HG02852 (cell line): ENCODE data around the gene EPB41L5.
A peak's percentile ranks its signal among the peaks of the same experiment; 100 is the strongest.
"Not testable (repeated sequence)": the region's sequence is repeated elsewhere in the genome, so short reads cannot be mapped to it uniquely, and the experiment has no call there.

Source experiments
- ATAC-seq: cut with Tn5 transposase; IDR thresholded peaks from one replicate; pipeline ENCODE4 v1.9.1; 2021; ENCODE audit warnings: mild to moderate bottlenecking, moderate library complexity; ENCODE audit not compliant: unreplicated experiment

Gene EPB41L5

GRCh38 chr2:120140866-120141265 lies 128.0 kb downstream of the EPB41L5 start:
- no peak for ATAC-seq

GRCh38 chr2:120141300-120142069 lies 128.6 kb downstream of the EPB41L5 start:
- ATAC-seq = no peak

- ATAC-seq = no peak
Measured at GRCh38 chr2:120142528-120143219, 129.8 kb downstream of the EPB41L5 start.

DNA sequence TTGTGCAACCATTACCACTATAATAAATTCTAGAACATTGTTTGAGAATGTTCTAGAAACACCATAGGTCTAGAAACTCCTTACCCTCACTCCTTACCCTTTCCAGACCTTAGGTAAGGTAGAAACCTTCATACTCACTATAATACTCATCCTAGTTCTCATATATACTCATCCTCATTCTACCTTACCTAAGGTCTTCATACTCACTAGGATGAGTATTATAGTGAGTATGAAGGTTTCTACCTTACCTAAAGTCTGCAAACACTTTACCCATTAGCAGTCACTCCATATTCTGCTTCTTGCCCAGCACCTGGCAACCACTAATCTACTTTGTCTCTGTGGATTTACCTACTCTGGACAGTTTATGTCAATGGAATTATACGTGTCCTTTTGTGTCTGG lies 135.4 kb downstream of the EPB41L5 start:
- no peak for ATAC-seq

DNA sequence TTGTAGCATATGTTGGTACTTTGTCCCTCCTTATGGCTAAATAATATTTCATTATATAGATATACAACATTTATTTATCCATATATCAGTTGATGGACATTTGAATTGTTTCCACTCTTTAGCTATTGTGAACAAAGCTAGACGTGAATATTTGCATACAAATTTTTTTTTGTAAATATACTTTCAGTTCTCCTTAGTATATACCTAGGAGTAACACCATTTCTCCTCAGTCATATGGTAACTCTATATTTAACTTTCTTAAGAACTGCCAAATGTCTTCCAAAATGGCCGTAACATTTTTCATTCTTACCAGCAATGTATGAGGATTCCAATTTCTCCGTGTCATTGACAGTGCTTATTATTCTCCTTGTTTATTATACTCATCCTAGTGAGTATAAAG lies 135.8 kb downstream of the EPB41L5 start:
- no peak for ATAC-seq

GRCh38 chr2:120149406-120149805 lies 136.5 kb downstream of the EPB41L5 start:
- no peak for ATAC-seq

GRCh38 chr2:120150040-120150482 lies 137.2 kb downstream of the EPB41L5 start:
- no peak for ATAC-seq

DNA sequence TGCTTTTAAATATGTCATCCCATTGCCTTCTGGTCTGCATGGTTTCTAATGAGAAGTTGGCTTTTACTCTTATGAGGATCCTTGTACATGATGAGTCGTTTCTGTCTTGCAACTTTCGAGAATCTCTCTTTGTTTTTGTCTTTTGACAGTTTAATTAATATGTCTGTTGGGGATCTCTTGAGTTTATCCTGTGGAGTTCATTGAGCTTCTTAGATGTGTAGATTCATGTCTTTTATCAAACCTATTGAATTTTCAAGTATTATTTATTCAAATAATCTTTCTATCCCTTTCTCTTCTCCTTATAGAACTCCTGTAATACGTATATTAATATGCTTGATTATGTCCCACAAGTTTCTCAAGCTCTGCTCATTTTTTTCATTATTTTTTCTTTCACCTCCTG lies 142.4 kb downstream of the EPB41L5 start:
- no peak for ATAC-seq

DNA sequence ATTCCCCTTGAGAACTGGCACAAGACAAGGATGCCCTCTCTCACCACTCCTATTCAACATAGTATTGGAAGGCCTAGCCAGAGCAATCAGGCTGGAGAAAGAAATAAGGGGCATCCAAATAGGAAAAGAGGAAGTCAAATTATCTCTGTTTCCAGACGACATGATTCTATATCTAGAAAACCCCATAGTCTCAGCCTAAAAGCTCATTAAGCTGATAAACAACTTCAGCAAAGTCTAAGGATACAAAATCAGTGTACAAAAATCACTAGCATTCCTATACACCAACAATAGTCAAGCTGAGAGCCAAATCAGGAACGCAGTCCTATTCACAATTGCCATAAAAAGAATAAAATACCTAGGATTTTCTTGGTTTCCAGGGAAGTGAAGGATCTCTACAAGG lies 145.8 kb downstream of the EPB41L5 start:
- ATAC-seq = not testable (repeated sequence)

DNA sequence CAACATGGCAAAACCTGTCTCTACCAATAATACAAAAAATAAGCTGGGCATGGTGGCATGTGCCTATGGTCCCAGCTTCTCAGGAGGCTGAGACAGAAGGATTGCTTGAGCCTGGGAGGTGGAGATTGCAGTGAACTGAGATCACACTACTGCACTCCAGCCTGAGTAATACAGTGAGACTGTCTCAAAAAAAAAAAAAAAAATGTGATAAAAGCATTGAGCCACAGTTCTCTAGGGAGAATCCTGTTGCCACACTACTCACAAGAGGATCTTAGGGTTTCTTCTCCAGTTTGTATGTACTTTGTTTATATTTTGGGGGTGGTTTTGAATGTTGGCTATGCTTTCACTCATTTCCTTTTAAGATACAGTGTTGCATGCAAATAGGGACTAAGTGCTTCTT lies 148.3 kb downstream of the EPB41L5 start:
- no peak for ATAC-seq

DNA sequence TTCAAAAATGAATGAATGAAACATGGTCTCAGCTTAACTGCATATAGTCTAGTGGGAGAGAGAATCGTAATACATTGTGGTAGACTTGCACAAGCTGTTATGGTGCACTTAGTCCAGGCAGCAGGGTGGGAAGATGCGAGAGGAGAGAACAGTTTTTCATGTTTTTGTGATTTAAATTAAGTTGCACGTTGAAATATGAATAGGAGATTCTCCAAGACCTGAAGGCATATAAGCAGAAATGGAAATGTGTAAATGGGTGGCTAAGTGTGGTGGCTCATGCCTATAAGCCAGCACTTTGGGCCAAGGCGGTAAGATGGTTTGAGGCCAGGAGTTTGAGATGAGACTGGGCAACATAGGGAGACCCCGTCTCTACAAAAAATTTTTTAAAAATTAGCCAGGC lies 149.8 kb downstream of the EPB41L5 start:
- no peak for ATAC-seq

DNA sequence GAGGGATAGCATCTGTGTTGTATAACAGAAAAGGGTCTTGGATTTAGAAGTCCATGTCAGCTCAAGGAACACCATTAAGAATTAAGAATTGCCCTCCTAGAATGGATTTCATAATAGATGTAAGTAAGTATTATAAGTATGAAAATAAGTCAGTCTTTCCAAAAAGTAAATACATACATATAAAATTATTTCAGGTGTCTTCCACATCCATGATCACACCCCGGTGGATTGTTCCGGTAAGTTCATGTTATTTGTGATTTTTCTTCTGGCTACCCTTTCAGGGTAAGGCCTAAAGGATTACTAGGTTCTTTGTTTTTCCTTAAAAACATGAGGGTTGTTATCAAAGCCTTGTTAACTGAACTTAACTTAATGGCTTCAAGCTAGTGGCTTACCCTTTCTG lies 154.4 kb downstream of the EPB41L5 start:
- ATAC-seq = no peak

GRCh38 chr2:120169020-120169419 lies 156.1 kb downstream of the EPB41L5 start:
- ATAC-seq = no peak

- ATAC-seq = no peak
Measured at GRCh38 chr2:120174963-120175581, 162.2 kb downstream of the EPB41L5 start.

- ATAC-seq = no peak
Measured at GRCh38 chr2:120176526-120176925, 163.6 kb downstream of the EPB41L5 start.

GRCh38 chr2:120177001-120177621 lies 164.2 kb downstream of the EPB41L5 start:
- ATAC-seq = peak; percentile 96

DNA sequence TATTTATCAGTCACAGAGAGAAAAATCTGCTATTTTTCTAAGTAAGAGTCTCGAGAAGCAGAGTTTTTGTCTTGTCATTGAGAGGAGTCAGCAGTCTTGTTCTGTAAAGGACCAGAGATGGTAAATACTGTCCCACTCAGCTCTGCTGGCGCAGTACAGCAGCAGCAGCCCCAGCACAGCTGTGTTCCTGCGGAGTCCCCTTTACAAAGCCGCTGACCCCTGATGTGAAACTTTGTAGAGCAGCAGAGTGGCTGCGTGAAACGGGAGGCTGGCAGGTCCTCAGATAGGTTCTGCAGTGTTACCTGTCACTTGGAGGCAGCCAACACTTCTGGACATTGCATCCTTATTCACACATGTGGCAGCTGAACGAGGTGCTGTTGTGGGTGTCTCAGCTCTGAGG lies 165.1 kb downstream of the EPB41L5 start:
- no peak for ATAC-seq

DNA sequence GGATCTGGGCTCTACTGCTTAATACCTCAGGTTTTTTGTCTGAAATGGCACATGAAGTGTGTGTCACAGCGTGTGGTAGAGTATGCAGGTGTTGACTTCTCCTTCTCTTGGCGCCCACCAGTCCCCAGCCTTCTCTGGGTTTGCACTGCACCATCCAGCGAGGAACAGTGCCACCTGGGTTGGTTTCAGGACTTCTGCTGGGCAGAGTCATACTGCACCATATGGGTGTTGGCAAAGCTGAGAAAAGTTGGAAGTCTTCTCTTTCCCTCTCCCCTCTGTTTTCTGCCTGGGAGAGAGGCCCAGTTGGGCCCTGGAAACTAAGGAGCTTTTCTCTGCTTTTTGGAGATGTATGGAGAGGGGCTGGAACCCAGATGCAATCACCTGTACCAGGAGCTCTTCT lies 166.5 kb downstream of the EPB41L5 start:
- ATAC-seq = no peak

GRCh38 chr2:120180066-120180465 lies 167.2 kb downstream of the EPB41L5 start:
- ATAC-seq = no peak

DNA sequence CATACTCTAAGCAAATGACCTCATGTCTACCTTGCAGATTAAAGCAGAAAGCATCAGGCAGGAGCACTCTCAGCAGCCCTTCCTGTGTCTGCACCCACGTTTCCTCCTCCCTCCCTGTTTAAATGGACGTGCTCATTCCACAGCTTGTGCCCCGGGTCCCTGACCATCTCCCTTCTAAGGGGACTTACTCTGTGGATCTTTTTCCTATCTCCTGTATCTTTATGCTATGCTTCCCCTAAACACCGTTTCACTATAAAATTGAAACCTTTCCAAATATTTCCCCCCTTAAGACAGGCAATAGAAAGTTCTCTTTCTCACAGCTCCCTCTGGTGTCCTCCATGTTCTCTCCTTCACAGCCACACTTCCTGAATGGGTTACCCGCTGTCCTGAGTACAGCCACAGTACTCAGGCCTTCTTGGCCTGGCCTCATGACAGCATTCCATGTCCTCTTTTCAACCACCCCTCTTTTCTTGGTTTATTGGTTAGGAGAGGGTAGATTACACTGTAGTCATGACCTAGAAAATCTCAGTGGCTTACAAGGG lies 169.2 kb downstream of the EPB41L5 start:
- ATAC-seq = no peak

DNA sequence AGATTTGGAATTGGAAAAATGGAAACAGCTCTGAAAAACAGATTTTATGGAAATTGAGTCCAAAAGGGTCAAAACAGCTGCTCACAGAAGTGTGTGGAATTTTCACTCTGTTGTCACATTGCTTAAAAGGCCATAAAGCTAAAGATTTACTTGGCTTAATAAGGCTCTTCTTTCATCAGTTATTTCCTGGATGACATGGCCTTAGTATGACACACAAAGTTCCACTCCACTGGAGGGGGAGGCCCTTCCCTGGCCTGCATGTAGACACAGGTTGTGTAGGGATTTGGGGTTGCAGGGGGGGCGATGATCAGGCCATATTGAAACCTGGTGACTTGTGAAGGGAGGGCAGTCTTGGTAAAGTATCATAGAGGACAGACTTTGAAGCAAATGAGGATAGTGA lies 176.3 kb downstream of the EPB41L5 start:
- no peak for ATAC-seq
